Memory B cell (primary cell): ENCODE results near the gene ZFP62.

Experiments
- ATAC-seq: fragments of 150-1000 bp; cut with Tn5 transposase; 2 replicates; pipeline ENCODE4 v1.10.0; 2021; ENCODE audit warnings: low read depth, mild to moderate bottlenecking, moderate library complexity
- DNase-seq, 2 donors: peaks; one replicate each; pipeline ENCODE4 v3.0.0; 2022; ENCODE audit warnings: low spot score in 2 of 2
- H3K27ac Mint-ChIP-seq: one replicate; pipeline ENCODE4 v1.8.0; 2022; ENCODE audit warnings: mild to moderate bottlenecking, moderate library complexity, mixed read lengths
- H3K27me3 Mint-ChIP-seq: one replicate; pipeline ENCODE4 v1.8.0; 2022; ENCODE audit warnings: mixed read lengths
- H3K36me3 Mint-ChIP-seq: one replicate; pipeline ENCODE4 v1.8.0; 2022; ENCODE audit warnings: mild to moderate bottlenecking, mixed read lengths
- H3K4me1 Mint-ChIP-seq: one replicate; pipeline ENCODE4 v1.8.0; 2022; ENCODE audit warnings: mixed read lengths
- H3K4me3 Mint-ChIP-seq: one replicate; pipeline ENCODE4 v1.8.0; 2022; ENCODE audit warnings: mild to moderate bottlenecking, moderate library complexity, mixed read lengths
- H3K9me3 Mint-ChIP-seq: one replicate; pipeline ENCODE4 v1.8.0; 2022; ENCODE audit warnings: mixed read lengths

ZFP62 gene

GRCh38 chr5:180874804-180875582 is 13.9 kb upstream of the ZFP62 start:
- Mint-ChIP-seq H3K27ac (no peak overlapping the region), H3K4me3 (no peak overlapping the region), H3K27me3 (no peaks in the 10 kb centered on the region), H3K36me3 (no peaks in the 10 kb centered on the region), H3K9me3 (no peaks in the 10 kb centered on the region), H3K4me1 (peaks cover 3% of the 10 kb centered on the region)
- ATAC-seq (no peak), DNase-seq (no peak)

- no peaks in the 10 kb centered on the region for H3K9me3 Mint-ChIP-seq
- no peaks in the 10 kb centered on the region for H3K36me3 Mint-ChIP-seq
- H3K4me3 Mint-ChIP-seq = no peak overlapping the region
- no peak for DNase-seq
- H3K27me3 Mint-ChIP-seq = no peaks in the 10 kb centered on the region
- H3K27ac Mint-ChIP-seq = no peak overlapping the region
- H3K4me1 Mint-ChIP-seq = peaks cover 6% of the 10 kb centered on the region
- ATAC-seq = peak; percentile 85
These were observed 12.8 kb upstream of the ZFP62 start for GRCh38 chr5:180873615-180874520.

- Mint-ChIP-seq H3K9me3 (no peaks in the 10 kb centered on the region), H3K27ac (no peak overlapping the region), H3K36me3 (no peaks in the 10 kb centered on the region), H3K4me1 (peaks cover 10% of the 10 kb centered on the region), H3K4me3 (no peak overlapping the region), H3K27me3 (peaks cover 3% of the 10 kb centered on the region)
- DNase-seq (no peak), ATAC-seq (no peak)
These were observed 11.3 kb upstream of the ZFP62 start for GRCh38 chr5:180872419-180872818.

- no peak overlapping the region for H3K4me3 Mint-ChIP-seq
- no peak for DNase-seq
- H3K36me3 Mint-ChIP-seq = no peaks in the 10 kb centered on the region
- H3K9me3 Mint-ChIP-seq = no peaks in the 10 kb centered on the region
- H3K4me1 Mint-ChIP-seq = peaks cover 10% of the 10 kb centered on the region
- H3K27ac Mint-ChIP-seq = no peak overlapping the region
- peaks cover 3% of the 10 kb centered on the region for H3K27me3 Mint-ChIP-seq
- no peak for ATAC-seq
These were observed 9.4 kb upstream of the ZFP62 start for GRCh38 chr5:180870276-180871068.

- Mint-ChIP-seq H3K9me3 (no peaks in the 10 kb centered on the region), H3K27ac (no peak overlapping the region), H3K27me3 (peaks cover 3% of the 10 kb centered on the region), H3K36me3 (no peaks in the 10 kb centered on the region), H3K4me3 (no peak overlapping the region), H3K4me1 (peaks cover 10% of the 10 kb centered on the region)
- DNase-seq (no peak), ATAC-seq (no peak)
These were observed 8.5 kb upstream of the ZFP62 start for GRCh38 chr5:180869587-180869986.

GRCh38 chr5:180868960-180869359 is 7.9 kb upstream of the ZFP62 start:
- H3K9me3 Mint-ChIP-seq = no peaks in the 10 kb centered on the region
- H3K36me3 Mint-ChIP-seq = no peaks in the 10 kb centered on the region
- H3K4me3 Mint-ChIP-seq = no peak overlapping the region
- H3K27ac Mint-ChIP-seq = no peak overlapping the region
- H3K27me3 Mint-ChIP-seq = peaks cover 3% of the 10 kb centered on the region
- ATAC-seq = peak; percentile 48
- peak; percentile 51 to 62 for DNase-seq
- peaks cover 10% of the 10 kb centered on the region for H3K4me1 Mint-ChIP-seq

GRCh38 chr5:180866985-180867384 is 5.9 kb upstream of the ZFP62 start:
- no peak overlapping the region for H3K4me3 Mint-ChIP-seq

GRCh38 chr5:180865981-180866695 is 5.1 kb upstream of the ZFP62 start:
- Mint-ChIP-seq H3K36me3 (no peaks in the 10 kb centered on the region), H3K27me3 (peaks cover 3% of the 10 kb centered on the region), H3K4me1 (peaks cover 6% of the 10 kb centered on the region), H3K4me3 (no peak overlapping the region), H3K27ac (no peak overlapping the region), H3K9me3 (no peaks in the 10 kb centered on the region)
- DNase-seq (no peak), ATAC-seq (no peak)

More at GRCh38 chr5:180866985-180867384, 5.9 kb upstream of the ZFP62 start:
- ATAC-seq (no peak), DNase-seq (no peak)
- peaks cover 6% of the 10 kb centered on the region for H3K4me1 Mint-ChIP-seq
- no peaks in the 10 kb centered on the region for H3K36me3 Mint-ChIP-seq
- H3K27ac Mint-ChIP-seq = no peak overlapping the region
- no peaks in the 10 kb centered on the region for H3K9me3 Mint-ChIP-seq
- peaks cover 3% of the 10 kb centered on the region for H3K27me3 Mint-ChIP-seq

- DNase-seq (no peak), ATAC-seq (no peak)
- Mint-ChIP-seq H3K4me1 (peaks cover 18% of the 10 kb centered on the region), H3K36me3 (peaks cover 2% of the 10 kb centered on the region), H3K27ac (no peak overlapping the region), H3K27me3 (no peaks in the 10 kb centered on the region), H3K9me3 (no peaks in the 10 kb centered on the region), H3K4me3 (no peak overlapping the region)
These were observed 1.6 kb upstream of the ZFP62 start for GRCh38 chr5:180862645-180863044.

GRCh38 chr5:180860273-180860886 is 696 bp downstream of the ZFP62 start:
- Mint-ChIP-seq H3K36me3 (peaks cover 12% of the 10 kb centered on the region), H3K4me3 (peak overlapping the region; percentile 84), H3K9me3 (no peaks in the 10 kb centered on the region), H3K27me3 (no peaks in the 10 kb centered on the region), H3K27ac (peak overlapping the region; percentile 75), H3K4me1 (peaks cover 28% of the 10 kb centered on the region)
- DNase-seq = peak in 1 of 2 donors; percentile 47
- peak; percentile 72 for ATAC-seq

- H3K4me3 Mint-ChIP-seq = no peak overlapping the region
- DNase-seq = no peak
- no peaks in the 10 kb centered on the region for H3K9me3 Mint-ChIP-seq
- no peak for ATAC-seq
- H3K4me1 Mint-ChIP-seq = peaks cover 37% of the 10 kb centered on the region
- peaks cover 19% of the 10 kb centered on the region for H3K36me3 Mint-ChIP-seq
- H3K27ac Mint-ChIP-seq = no peak overlapping the region
- no peaks in the 10 kb centered on the region for H3K27me3 Mint-ChIP-seq
These were observed 2.5 kb downstream of the ZFP62 start for GRCh38 chr5:180858586-180858985.

GRCh38 chr5:180853848-180854176 is 7.3 kb downstream of the ZFP62 start:
- no peaks in the 10 kb centered on the region for H3K27me3 Mint-ChIP-seq
- H3K9me3 Mint-ChIP-seq = peaks cover 4% of the 10 kb centered on the region
- no peak for DNase-seq
- H3K4me3 Mint-ChIP-seq = no peak overlapping the region
- H3K4me1 Mint-ChIP-seq = peaks cover 34% of the 10 kb centered on the region
- peaks cover 53% of the 10 kb centered on the region for H3K36me3 Mint-ChIP-seq
- no peak for ATAC-seq
- no peak overlapping the region for H3K27ac Mint-ChIP-seq
